ENCODE results near the gene ATAD3B. TPM values are rescaled to one million over a fixed set of nuclear protein-coding genes. Genes with fewer than 3 reads are reported as not detected.

Gene ATAD3B
- total RNA-seq, 1 donor from 2014 or later, result 63.0 TPM

DNA sequence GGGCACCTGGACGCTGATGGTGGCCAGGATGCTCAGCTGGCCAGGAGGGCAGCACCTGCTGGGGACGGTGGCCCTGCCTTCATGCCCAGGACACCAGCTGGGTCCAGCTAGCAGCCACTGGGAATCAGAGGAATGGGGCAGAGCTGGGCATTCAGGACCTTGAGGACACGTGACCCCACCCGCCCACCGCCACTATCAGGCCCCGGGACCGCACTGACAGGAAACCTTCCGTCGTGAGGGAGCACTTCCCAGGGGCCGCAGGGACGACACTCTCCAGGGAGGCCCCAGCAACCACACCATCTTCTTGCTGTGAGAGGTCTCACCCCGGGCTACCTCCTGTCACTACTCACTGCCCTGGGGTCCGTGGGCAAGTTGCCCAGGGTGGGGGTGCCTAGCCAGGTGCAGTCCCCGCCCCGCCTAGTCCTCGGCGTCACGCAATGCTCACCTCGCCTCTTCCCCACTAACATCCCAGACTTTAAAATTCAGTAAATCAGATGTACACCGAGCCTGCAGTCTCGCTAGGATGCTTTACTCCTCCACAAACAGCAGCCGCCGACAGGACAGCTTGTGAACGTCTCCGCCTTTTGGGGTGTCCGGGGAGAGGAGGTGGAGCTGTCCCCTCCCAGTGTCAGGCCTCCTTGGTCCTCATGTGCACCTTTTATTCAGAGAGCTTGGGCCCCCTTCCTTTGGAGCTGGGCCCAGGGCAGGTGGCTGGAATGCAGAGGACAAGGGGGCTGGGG, 31.1 kb upstream of the ATAD3B start:
- Mint-ChIP-seq H3K36me3 (ENCODE audit: low read depth, unreplicated experiment) (no peaks in the 10 kb centered on the region), H3K4me1 (ENCODE audit: low read depth, unreplicated experiment) (peaks cover 5% of the 10 kb centered on the region), H3K9me3 (ENCODE audit: unreplicated experiment) (no peaks in the 10 kb centered on the region), H3K27ac (ENCODE audit: unreplicated experiment) (peak overlapping the region; percentile 34), H3K4me3 (ENCODE audit: unreplicated experiment) (no peak overlapping the region), H3K27me3 (ENCODE audit: low read depth, unreplicated experiment) (no peaks in the 10 kb centered on the region)
- H3K27me3 ChIP-seq (ENCODE audit: insufficient read depth, low read length), result no peaks in the 10 kb centered on the region
- peaks cover 6% of the 10 kb centered on the region for H3K4me1 ChIP-seq (ENCODE audit: insufficient read depth, low read length)
- H3K9ac ChIP-seq (ENCODE audit: low read length), result no peak overlapping the region
- no peaks in the 10 kb centered on the region for H3K36me3 ChIP-seq (ENCODE audit: insufficient read depth, low read length)
- no peak overlapping the region for H3K4me3 ChIP-seq (ENCODE audit: insufficient read depth, low read depth, low read length)
- DNase-seq (ENCODE audit: low read depth) (no peak), FAIRE-seq (no peak)
- H4K20me1 ChIP-seq (ENCODE audit: insufficient read depth, low read length), result peaks cover 6% of the 10 kb centered on the region
- no peak for TF ChIP-seq EZH2 (IDR thresholded peaks at IDR 0.05; ENCODE audit: insufficient read depth, low read length)
- TF ChIP-seq CTCF (IDR thresholded peaks at IDR 0.05; ENCODE audit: insufficient read depth, low read depth, low read length), result no peak
- no peaks in the 10 kb centered on the region for H3K9me3 ChIP-seq (ENCODE audit: insufficient read depth, low read depth, low read length)
- no peak overlapping the region for H2AFZ ChIP-seq (ENCODE audit: low read depth, low read length)
- H3K79me2 ChIP-seq (ENCODE audit: insufficient read depth, low read length), result no peaks in the 10 kb centered on the region
- H3K27ac ChIP-seq (ENCODE audit: low read depth, low read length), result no peak overlapping the region
- no peak overlapping the region for H3K4me2 ChIP-seq (ENCODE audit: low read length)

DNA sequence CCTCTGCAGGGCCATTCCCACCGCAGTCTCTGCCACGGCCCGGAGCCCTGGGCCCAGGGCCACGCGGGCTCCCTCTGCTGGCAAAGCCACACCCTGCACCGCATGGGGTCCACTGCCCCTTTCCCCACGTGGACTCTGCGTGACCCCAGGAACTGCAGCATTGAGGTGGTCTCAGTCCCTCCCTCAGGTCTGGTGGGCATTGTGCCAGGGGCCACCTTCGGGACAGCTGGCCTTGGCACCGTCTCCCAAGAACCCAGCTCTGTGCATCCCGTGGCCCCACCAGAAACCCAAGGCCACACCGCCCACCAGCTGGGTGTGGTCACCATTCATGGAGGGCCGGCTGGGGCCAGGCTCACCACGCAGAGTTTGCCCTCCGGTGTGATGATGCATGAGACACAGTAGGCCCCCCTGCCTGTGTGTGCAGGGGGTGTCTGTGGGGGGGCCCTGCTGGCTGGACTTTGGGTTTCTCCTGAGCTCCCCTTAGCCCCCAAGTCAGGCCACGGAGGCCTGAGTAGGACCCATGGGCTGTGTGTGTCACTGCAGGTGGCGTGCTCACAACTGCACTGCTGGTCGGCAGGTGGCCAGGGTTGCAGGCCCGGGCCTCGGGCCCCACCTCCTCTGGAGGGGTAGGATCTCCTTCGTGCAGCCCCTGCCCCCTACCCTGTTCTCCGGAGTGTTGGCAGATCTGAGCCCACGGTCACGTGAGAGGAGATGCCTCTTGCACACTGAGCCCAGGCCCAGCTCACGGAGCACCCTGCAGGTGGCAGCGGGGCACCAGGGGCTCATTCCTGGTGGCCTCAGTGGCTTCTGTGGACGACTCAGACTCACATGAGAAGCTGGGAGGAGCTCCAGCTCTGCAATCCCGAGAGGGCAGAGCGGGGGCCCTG, 30.3 kb upstream of the ATAD3B start:
- FAIRE-seq (no peak), DNase-seq (ENCODE audit: low read depth) (no peak)
- Histone ChIP-seq H2AFZ (ENCODE audit: low read depth, low read length) (no peak overlapping the region), H3K9ac (ENCODE audit: low read length) (no peak overlapping the region), H3K4me3 (ENCODE audit: insufficient read depth, low read depth, low read length) (no peak overlapping the region), H3K4me2 (ENCODE audit: low read length) (no peak overlapping the region), H4K20me1 (ENCODE audit: insufficient read depth, low read length) (peaks cover 6% of the 10 kb centered on the region), H3K27ac (ENCODE audit: low read depth, low read length) (no peak overlapping the region), H3K36me3 (ENCODE audit: insufficient read depth, low read length) (no peaks in the 10 kb centered on the region), H3K4me1 (ENCODE audit: insufficient read depth, low read length) (peaks cover 2% of the 10 kb centered on the region), H3K27me3 (ENCODE audit: insufficient read depth, low read length) (no peaks in the 10 kb centered on the region), H3K9me3 (ENCODE audit: insufficient read depth, low read depth, low read length) (no peaks in the 10 kb centered on the region), H3K79me2 (ENCODE audit: insufficient read depth, low read length) (no peaks in the 10 kb centered on the region)
- TF ChIP-seq CTCF (IDR thresholded peaks at IDR 0.05; ENCODE audit: insufficient read depth, low read depth, low read length) (peak; percentile 49), EZH2 (IDR thresholded peaks at IDR 0.05; ENCODE audit: insufficient read depth, low read length) (no peak)
- Mint-ChIP-seq H3K9me3 (ENCODE audit: unreplicated experiment) (no peaks in the 10 kb centered on the region), H3K4me3 (ENCODE audit: unreplicated experiment) (no peak overlapping the region), H3K4me1 (ENCODE audit: low read depth, unreplicated experiment) (peaks cover 5% of the 10 kb centered on the region), H3K36me3 (ENCODE audit: low read depth, unreplicated experiment) (no peaks in the 10 kb centered on the region), H3K27ac (ENCODE audit: unreplicated experiment) (peak overlapping the region; percentile 34), H3K27me3 (ENCODE audit: low read depth, unreplicated experiment) (no peaks in the 10 kb centered on the region)
